Dedifferentiated amniotic fluid mesenchymal stem cell (primary cell): ENCODE measurements around the gene JAKMIP1.
"Not testable (repeated sequence)": the region's sequence is repeated elsewhere in the genome, so short reads cannot be mapped to it uniquely, and the experiment has no call there.

ENCODE experiments used
- DNase-seq: peaks from one replicate; pipeline ENCODE4 v3.0.0-alpha.2; 2016; ENCODE audit errors: extremely low spot score

JAKMIP1 gene

GRCh38 chr4:6229095-6229494, 28.7 kb upstream of the JAKMIP1 start:
- no peak for DNase-seq

GRCh38 chr4:6228158-6229067, 28.1 kb upstream of the JAKMIP1 start:
- no peak for DNase-seq

GRCh38 chr4:6227412-6228157, 27.2 kb upstream of the JAKMIP1 start:
- DNase-seq = no peak

- DNase-seq = no peak
Measured at GRCh38 chr4:6226506-6226905, 26.2 kb upstream of the JAKMIP1 start.

- DNase-seq = no peak
Measured at GRCh38 chr4:6225469-6225868, 25.1 kb upstream of the JAKMIP1 start.

GRCh38 chr4:6224735-6225134, 24.4 kb upstream of the JAKMIP1 start:
- no peak for DNase-seq

- no peak for DNase-seq
Measured at GRCh38 chr4:6222761-6223292, 22.5 kb upstream of the JAKMIP1 start.

GRCh38 chr4:6221851-6222760, 21.8 kb upstream of the JAKMIP1 start:
- DNase-seq = no peak

GRCh38 chr4:6221301-6221850, 21.0 kb upstream of the JAKMIP1 start:
- DNase-seq = no peak

- no peak for DNase-seq
Measured at GRCh38 chr4:6217716-6218381, 17.5 kb upstream of the JAKMIP1 start.

- DNase-seq = no peak
Measured at GRCh38 chr4:6216588-6216987, 16.2 kb upstream of the JAKMIP1 start.

GRCh38 chr4:6209921-6210320, 9.6 kb upstream of the JAKMIP1 start:
- no peak for DNase-seq

GRCh38 chr4:6209291-6209690, 8.9 kb upstream of the JAKMIP1 start:
- not testable (repeated sequence) for DNase-seq

- no peak for DNase-seq
Measured at GRCh38 chr4:6208416-6208815, 8.1 kb upstream of the JAKMIP1 start.

- no peak for DNase-seq
Measured at GRCh38 chr4:6207602-6208001, 7.3 kb upstream of the JAKMIP1 start.

GRCh38 chr4:6206771-6207290, 6.5 kb upstream of the JAKMIP1 start:
- no peak for DNase-seq

GRCh38 chr4:6205973-6206372, 5.6 kb upstream of the JAKMIP1 start:
- DNase-seq = no peak

- DNase-seq = no peak
Measured at GRCh38 chr4:6205567-6205931, 5.2 kb upstream of the JAKMIP1 start.

GRCh38 chr4:6204871-6205566, 4.7 kb upstream of the JAKMIP1 start:
- no peak for DNase-seq

- DNase-seq = no peak
Measured at GRCh38 chr4:6204098-6204497, 3.7 kb upstream of the JAKMIP1 start.
